IPS DF 19.7 (cell line): ENCODE data around the gene PSMA6.
"Not testable (repeated sequence)": the region's sequence is repeated elsewhere in the genome, so short reads cannot be mapped to it uniquely, and the experiment has no call there.

Experiments
- DNase-seq: peaks from one replicate; pipeline ENCODE4 v3.0.0-alpha.2; 2013; ENCODE audit warnings: low read depth, low spot score

PSMA6 gene

DNA sequence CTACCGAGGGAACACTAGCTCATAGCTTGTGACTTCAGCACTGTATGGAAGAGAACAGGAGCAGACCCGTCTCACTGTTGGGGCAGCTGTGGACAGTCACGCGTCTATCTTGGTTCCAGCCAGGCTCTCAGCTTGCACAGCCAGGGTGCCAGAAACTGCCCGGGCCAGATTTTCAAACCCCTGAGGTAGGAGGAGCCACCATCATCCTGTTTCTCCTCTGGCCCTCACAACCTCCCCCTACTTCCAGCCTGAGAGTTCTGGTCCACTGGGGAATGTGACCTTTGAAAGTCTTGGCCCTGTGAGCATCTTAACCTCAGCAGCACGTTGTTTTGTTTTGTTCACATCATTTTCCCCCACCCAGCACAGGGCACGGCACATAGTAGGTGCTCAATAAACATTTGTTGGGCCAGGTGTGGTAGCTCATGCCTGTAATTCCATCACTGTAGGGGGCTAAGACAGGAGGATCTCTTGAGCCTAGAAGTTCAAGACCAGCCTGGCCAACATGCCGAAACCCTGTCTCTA is 50.4 kb downstream of the PSMA6 start:
- no peak for DNase-seq

DNA sequence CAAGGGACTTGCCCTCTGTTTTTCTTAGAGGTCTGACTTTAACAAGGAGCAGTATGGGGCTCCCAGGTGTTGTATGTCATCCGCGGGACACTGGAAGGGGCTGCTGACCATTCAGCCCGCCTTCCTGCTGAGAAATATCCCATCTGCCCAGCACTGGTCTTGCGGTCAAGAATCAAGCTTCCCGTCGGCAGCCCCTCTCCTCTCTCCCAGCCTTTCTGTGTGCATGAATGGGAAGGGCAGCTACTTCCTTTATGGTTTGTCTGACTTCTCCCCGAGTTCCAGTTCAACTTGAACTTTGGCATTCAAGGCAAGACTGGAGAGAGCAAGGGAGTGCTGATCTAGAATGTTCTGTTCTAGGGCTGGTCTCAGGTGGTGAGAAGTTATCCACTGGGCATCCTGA is 51.5 kb downstream of the PSMA6 start:
- no peak for DNase-seq

DNA sequence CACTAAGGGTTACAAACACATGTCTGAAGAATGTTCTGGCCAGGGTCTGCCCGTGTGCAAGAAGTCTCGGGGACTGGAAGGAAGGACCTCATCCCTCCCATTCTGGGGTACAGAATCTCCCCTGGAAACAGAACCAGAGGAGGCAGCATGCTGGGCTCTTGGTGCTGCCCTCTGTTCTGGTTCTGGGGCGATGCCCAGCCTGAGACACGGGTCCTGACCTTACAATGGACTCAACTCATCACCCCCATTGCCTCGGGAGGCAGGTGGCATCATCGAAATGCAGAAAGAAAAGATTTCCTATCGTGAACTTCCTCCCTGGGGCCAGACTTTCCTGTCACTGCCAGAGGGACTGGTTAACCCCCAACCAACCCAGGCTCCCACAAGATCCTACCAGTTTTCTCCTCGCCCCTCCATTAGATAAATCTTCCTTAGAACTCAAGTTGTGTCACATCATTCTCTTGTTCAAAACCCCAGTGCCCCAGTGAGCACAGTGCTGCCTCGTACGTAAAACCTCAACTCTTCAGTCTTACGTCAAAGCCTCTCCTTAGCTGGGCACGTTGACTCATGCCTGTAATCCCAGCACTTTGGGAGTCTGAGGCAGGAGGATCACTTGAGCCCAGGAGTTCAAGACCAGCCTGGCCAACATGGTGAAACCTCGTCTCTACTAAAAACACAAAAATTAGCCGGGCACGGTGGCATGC is 52.1 kb downstream of the PSMA6 start:
- no peak for DNase-seq

DNA sequence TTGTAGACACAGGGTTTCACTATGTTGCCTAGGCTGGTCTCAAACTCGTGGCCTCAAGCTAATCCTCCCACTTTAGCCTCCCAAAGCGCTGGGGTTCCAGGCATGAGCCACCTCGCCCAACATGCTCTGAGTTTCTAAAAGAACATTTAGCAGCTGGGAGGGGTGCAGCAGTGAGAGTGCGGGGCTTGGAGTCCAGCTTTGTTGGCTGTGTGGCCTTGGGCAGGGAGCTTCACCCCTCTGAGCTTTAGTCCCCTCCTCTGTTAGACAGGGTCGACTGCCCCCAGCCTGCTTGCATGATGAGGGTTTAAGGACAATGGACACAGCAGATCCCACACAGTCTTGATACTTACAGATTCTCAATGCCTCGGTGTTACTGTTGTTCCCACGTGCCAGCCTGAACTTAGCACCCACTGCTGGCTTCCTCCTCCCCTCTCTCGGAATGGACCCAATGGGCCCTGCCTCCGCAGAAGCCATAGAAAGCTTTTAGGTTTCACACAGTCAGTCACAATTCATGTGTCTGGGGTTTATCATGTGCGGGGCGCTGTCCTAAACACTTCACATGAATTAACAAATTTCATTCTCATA is 54.6 kb downstream of the PSMA6 start:
- no peak for DNase-seq

DNA sequence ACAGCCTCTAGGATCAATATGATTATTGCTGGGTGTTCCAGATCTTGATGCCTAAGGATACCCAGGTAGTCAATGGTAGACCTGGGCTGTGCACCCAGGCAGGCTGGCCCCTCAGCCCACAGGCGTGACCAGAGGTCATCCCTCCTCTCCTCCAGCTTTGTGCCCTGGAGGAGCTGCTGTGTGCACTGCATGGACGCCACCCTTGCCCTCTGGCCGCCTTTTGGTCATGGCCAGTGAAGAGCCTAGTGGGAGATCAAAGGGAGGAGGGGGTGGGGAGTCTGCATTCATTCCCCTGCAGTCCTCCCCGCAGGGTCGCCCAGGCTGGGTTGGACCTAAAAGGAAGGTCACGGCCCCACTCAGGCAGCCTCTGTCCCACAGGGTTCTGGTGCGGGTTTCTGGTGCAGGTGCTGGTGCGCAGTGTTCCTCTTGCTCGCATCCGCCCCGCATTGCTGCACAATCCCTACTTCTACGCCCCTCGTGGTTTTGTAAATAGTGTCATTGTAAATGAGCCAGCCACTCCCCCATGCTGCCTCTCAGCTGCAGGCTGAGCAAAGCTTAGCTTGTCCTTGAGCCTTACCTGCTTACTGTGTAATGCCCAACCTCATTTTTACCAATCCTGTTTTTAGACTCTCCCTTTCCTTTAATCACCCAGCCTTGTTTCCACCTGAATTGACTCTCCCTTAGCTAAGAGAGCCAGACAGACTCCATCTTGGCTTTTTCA is 55.3 kb downstream of the PSMA6 start:
- DNase-seq, result no peak

DNA sequence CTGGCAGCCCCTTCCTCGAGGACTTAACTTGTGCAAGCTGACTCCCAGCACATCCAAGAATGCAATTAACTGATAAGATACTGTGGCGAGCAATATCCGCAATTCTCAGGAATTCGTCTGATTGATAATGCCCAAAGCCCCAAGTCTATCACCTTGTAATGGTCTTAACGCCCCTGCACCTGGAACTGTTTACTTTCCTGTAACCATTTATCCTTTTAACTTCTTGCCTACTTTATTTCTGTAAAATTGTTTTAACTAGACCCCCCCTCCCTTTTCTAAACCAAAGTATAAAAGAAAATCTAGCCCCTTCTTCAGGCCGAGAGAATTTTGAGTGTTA is 55.8 kb downstream of the PSMA6 start:
- not testable (repeated sequence) for DNase-seq

DNA sequence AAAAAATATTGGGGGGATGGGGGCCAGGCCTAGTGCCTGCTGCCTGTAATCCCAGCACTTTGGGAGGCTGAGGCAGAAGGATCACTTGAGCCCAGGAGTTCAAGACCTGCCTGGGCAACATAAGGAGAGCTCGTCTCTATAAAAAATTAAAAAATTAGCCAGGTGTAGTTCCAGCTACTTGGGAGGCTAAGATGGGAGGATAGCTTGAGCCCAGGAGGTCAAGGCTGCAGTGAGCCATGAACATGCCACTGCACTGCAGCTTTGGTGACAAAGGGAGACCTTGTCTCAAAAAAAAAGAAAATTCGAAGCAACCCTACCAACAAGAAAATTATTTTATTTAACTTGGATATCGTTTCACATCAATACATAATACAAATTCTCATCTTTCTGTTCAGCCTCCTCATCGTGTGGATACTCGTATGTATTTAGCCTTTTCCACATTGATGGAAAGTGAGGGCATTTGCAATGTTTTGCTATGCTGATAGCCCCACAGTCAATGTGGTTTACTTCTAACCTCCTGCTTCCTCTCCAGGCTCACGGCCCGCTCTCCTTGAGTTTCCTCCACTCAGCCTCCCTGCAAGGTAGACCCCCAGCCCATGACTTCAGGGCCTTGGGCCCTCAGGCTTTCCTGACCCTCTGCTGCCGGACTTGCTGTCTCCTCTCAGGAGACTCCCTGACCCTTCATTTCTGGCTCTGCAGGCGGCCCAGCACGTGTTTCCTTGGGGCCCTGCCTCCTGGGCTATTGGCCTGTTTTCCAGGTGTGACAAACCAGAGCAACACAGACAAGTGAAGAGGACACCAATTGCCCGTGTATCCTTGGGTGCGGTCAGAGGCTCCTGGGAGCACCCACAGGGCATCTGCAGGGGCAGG is 57.5 kb downstream of the PSMA6 start:
- DNase-seq, result no peak

DNA sequence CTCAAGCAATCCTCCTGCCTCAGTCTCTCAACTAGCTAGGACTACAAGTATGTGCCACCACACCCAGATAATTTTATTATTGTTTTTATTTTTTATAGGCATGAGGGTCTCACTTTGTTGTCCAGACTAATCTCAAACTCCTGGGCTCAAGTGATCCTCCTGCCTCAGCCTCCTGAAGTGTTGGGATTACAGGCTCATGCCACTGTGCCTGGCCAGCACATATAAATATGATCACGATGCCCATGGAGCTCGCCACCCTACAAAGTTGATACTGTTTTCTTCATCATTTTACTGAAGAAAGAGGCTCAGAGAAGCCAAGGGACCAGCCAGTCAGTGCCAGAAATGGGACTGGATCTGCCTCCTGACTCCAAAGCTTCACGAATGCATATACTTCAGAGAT is 59.3 kb downstream of the PSMA6 start:
- no peak for DNase-seq

DNA sequence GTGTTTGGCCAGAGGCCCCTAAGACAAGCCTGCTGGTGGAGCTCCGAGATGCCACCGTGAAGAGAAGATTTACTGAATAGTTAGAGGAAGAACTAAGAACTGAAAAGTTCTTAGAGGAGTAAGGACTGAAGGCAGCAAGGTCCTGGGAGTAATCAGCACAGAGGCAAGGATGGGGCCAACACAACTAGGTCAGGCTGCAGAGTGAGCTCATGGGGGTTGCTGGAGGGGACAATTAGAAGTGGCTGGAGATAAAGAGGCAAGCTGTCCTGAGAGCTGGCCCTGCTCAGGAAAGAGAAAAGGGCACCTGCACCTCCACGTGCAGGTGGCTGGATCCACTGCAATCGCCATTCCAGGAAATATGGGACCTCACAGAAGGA is 59.7 kb downstream of the PSMA6 start:
- no peak for DNase-seq

DNA sequence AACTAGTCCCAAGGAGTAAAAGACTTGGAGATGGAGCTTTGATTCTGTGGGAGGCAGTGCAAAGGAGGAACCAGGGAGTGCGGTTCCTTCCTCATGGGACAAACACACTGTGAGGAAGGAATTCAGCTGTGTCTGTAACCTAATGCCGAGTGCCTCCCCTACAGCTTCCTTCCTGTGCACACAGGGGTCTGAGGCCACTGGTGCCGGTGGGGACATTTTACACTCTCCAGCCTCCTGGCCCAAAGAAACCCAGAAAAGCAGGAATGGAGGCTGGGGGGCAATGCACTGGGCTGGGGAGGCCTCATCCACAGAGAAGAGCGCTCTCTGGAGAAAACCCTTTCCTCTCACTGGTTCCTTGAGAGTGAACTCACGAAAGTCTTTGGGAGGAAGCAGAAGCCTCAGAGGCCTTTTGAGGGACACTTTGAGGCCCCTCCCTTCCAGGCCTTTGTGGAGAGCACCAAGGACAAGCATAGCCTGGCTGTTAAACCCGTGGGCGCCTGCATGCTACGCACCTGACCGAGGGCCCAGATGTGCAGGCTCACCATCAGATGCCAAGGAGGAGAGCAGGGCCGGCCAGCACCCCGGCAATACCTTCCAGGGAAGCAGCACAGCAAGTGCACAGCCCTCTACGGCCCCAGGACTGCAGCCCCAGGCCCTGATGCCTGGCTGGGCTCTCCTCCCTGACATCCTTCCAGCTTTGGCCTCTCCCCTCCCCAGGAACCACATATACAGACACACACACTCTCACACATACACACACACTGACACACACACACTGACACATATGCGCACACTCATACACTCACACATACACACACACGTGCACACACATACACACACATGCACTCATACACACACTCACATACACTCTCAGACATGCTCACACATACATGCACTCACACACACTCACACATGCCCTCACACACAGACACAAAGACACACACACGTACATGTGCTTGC is 60.4 kb downstream of the PSMA6 start:
- no peak for DNase-seq

DNA sequence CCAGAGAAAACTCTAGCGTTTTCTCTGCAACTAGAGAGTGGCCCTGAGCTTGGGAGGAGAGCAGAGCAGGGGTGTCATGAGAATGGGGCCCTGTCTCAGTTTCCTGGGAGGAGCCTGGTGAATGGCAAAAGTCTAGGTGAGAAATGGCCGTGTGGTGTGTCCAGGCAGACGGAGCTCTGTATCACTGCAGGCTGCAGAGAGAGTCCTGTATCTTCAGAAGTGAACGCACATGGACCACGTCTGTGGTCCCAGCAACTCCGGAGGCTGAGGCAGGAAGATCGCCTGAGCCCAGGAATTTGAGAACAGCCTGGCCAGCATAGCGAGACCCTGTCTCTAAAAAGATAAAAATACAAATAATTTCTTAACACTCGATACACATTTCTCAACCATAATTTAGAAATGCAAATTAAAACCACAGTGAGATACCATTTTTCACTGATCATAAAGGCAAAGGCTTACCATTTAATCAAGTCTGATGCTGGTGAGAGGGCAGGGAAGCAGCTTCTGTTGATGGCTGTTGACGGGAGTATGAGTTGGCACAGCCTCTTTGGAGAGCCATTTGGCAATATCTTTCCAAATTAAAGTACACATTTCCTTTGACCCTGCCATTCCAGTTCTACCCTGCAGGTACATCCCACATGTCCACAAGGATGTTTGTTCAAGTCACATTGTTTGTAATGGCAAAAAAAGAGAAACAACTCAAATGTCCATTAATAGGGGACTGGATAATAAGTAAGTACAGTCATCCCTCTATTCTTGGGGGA is 61.4 kb downstream of the PSMA6 start:
- DNase-seq, result no peak

DNA sequence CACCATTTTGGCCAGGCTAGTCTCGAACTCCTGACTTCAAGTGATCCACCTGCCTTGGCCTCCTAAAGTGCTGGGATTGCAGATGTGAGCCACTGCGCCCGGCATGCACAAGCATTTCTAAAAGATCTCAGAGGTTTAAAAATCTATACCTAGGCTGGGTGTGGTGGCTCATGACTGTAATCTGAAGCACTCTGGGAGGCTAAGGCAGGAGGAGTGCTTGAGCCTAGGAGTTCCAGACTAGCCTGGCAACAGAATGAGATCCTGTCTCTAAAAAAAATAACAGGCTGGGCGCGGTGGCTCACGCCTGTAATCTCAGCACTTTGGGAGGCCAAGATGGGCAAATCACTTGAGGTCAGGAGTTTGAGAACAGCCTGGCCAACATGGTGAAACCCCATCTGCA is 63.1 kb downstream of the PSMA6 start:
- DNase-seq, result not testable (repeated sequence)

DNA sequence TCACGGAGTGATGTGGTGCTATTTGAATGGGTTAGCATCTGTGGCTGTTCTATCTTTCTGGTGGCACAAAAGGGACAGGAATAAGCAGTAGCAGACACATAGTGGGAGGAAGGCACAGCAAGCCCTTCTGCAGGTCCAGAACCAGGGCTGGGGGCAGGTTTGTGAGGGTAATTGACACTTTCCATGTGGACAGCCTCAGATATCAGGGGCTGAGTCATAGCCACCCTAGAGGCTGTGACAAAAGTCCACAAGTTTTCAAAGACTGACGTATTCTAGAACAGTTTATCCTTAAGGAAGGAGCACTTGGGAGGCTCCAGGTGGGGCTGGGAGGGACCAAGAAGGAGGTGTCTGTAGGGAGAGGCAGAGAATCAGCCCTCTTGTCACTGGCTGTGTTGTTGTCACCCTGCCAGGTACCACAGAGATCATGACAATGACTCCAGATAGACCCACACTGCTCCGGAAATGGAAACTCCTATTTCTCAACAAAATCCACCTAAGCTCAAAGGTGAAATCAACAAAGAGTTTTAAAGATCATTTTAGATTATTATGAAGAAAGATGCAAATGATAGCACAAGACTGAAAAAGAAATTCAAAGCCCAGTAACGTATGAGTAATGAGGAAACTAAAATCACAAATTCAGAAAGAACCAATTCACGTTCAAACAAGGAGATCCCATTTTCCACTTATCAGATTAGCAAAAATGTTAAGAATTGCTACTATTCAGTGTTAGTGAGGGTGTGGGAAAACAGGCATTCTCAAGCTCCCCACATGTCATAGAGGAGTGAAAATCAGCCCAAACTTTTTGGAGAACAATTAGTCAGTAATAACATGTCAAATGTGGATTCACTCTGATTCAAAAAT is 64.0 kb downstream of the PSMA6 start:
- DNase-seq, result no peak

DNA sequence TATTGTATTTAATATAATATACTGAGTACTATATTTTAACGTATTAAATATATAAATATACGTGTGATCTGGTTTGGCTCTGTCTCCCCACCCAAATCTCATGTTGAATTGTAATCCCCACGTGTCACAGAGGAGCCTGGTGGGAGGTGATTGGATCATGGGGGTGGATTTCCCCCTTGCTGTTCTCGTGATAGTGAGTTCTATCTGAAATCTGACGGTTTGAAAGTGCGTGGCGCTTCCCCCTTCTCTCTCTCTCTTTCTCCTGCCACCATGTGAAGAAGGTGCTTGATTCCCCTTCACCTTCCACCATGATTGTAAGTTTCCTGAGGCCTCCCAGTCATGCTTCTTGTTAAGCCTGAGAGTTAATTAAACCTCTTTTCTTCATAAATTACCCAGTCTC is 67.5 kb downstream of the PSMA6 start:
- DNase-seq, result not testable (repeated sequence)

DNA sequence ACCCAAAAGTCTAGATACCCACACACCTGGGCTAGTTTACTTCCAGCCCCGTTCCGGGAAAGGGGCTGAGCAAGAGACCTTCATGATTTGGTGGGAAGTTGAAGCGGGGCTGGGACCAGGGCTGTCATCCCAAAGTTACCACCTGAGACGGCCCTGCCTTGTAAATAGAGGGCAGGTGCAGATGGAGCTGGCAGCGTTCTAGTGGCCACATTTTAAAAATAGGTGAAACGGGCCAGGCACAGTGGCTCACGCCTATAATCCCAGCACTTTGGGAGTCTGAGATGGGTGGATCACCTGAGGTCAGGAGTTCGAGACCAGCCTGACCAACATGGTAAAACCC is 68.9 kb downstream of the PSMA6 start:
- DNase-seq, result no peak

DNA sequence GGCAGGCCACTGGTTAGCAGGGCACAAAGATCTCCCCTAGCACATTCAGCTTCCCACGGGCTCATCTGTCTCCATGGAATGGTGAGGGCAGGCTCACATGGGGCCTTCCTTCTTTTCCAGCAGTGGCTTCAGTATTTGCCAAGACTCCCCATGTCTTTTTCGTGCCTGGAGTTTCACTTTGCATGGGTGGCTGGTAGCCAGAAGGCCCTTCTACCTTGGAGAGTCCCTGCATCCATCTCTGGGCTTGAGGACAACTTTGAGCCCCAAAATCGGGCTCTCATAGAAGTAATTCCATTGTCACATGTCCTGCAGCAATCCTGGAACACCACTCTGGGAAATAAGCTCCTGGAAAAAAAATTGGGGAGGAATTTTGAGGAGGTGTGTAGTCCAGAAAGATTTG is 70.3 kb downstream of the PSMA6 start:
- DNase-seq, result no peak

DNA sequence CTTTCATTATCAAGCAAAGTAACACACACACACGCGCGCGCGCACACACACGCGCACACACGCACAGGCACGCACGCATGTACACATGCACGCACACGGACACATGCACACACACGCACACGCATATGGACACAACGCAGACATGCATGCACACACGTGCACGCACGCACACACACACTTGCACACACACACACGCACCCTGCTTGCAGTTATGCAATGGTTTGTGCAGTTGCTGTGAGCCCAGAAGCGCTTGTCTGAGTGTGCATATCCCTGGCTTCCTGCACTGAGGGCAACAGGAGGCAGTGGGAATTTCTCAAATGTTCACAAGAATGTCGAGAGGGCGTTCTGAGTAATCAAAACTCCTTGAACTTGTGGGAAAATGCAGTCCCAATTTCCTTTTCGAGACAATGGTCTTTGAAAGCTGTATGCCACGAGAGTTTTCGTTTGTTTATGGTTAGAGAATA is 70.8 kb downstream of the PSMA6 start:
- no peak for DNase-seq

DNA sequence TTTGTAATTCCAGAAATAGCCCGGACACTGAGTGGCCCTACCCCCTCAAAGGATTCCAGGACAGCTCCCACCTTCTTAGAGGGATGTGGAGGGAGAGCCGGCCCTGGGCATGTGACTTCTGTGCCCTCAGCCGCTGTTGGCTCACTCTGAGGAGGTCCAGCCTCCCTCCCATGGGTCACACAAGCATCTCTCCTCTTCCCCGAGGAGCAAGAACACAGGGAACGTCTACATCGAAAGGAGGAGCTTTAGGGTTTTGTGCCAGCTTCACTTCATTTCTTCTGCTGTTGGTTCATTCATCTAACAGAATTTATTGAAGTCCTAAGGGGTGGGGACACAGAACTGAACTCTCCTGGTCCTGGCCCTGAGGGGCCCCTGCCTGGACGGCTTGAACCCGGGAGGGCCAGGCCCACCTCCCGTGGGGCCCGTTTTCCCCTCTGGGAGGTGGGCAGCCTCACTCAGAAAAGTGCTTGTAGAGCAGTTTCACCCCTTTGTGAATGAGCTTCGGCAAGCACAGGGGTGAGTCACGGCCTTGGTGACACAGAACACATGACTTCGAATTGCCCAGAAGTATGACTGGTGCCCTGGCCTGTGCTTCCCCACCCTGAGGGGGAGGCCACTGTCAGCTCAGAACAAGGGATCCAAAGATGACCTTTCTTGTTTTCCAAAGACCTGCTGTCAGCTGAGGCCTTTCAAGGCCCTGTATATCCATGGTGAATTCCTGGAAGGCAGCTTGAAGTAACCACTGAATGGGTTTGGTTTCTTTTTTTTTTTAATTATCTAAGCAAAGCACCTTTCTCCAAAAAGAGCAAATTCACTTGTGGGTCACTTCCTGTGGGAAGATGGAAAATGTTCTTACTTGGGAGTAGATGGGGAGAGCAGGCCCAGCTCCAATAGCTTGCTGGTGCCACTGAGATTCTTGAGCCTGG is 73.2 kb downstream of the PSMA6 start:
- no peak for DNase-seq
